Left lung (tissue), 10 donors: ENCODE measurements around the gene TBCA. TPM values are rescaled to one million over a fixed set of nuclear protein-coding genes. Genes with fewer than 3 reads are reported as not detected.

Experiments used
- ATAC-seq: fragments of 200-7000 bp; cut with Tn5 transposase; one replicate; pipeline ENCODE4 v1.9.1; 2020; ENCODE audit warnings: moderate library complexity
- DNase-seq, 4 donors: peaks; one replicate each; pipeline ENCODE4 v3.0.0-alpha.2; 2013 to 2020
- H3K27ac ChIP-seq, 2 donors: fragments of 200-600 bp; sonication (generic) in 1 of 2; one replicate each; pipeline versions ENCODE4 v1.5.0 to v1.8.0; 2020 to 2021
- H3K27me3 ChIP-seq, 2 donors: fragments of 200-600 bp; sonication (generic) in 1 of 2; one replicate each; pipeline versions ENCODE4 v1.5.0 to v1.8.0; 2020 to 2021
- H3K36me3 ChIP-seq, 2 donors: fragments of 200-600 bp; sonication (generic) in 1 of 2; one replicate each; pipeline versions ENCODE4 v1.5.0 to v1.8.0; 2020 to 2021
- H3K4me1 ChIP-seq, 2 donors: fragments of 200-600 bp; one replicate each; pipeline ENCODE4 v1.8.0; 2021
- H3K4me3 ChIP-seq, 2 donors: fragments of 200-600 bp; sonication (generic) in 1 of 2; one replicate each; pipeline versions ENCODE4 v1.5.0 to v1.8.0; 2020 to 2021; ENCODE audit warnings: mild to moderate bottlenecking in 1 of 2
- H3K9me3 ChIP-seq, 2 donors: fragments of 200-600 bp; sonication (generic) in 1 of 2; one replicate each; pipeline versions ENCODE4 v1.5.0 to v1.8.0; 2020 to 2021
- CTCF ChIP-seq, 2 donors: fragments of 200-600 bp; sonication (generic) in 1 of 2; IDR thresholded peaks; one replicate each; pipeline versions ENCODE4 v1.5.0 to v1.8.0; 2021; ENCODE audit warnings: antibody characterized with exemption in 2 of 2
- intact Hi-C, 2 donors: fragments of 100-400 bp; cut with DNase I; formaldehyde crosslinking; loops; one replicate each; pipeline versions ENCODE4 v1.11.2 to v1.14.2; 2022
- polyA plus RNA-seq, 6 donors: library from polyadenylated mRNA; unstranded; fragments of 120-200 nt; gene quantifications; one replicate each; pipeline ENCODE4 v1.2.1, GENCODE V29; 2013; ENCODE audit not compliant: insufficient read length in 6 of 6
- total RNA-seq, 2 donors: library from RNA; stranded (reverse); fragmentation: NEBNext Ultra II Directional; extraction: Animal tissue kit (Norgen Biotek cat#: 25700); gene quantifications; one replicate each; pipeline ENCODE4 v1.2.1, GENCODE V29; 2021
- donor health status: DM: no; HTN: yes; CAD: no.
- donor health status: DM: no; HTN: no; CAD: no.

Gene TBCA
- total and polyA plus RNA-seq, 8 donors: 117 to 315 (median 251) TPM

- Histone ChIP-seq H3K36me3 (no peaks in the 10 kb centered on the region), H3K27me3 (peaks cover 79 to 98% of the 10 kb centered on the region in 2 donors), H3K9me3 (no peaks in the 10 kb centered on the region), H3K4me1 (peaks cover 0 to 35% of the 10 kb centered on the region in 2 donors), H3K27ac (no peak overlapping the region), H3K4me3 (no peak overlapping the region)
- ATAC-seq (no peak), DNase-seq (peak in 1 of 4 donors; percentile 63)
- no peak for TF ChIP-seq CTCF (IDR thresholded peaks at IDR 0.05)
- intact Hi-C loops: no loop called here
Measured at GRCh38 chr5:77644371-77645157, 131.6 kb downstream of the TBCA start.

- no peaks in the 10 kb centered on the region for H3K36me3 ChIP-seq
- DNase-seq (peak in 1 of 4 donors; percentile 57), ATAC-seq (no peak)
- peaks cover 0 to 40% of the 10 kb centered on the region in 2 donors for H3K4me1 ChIP-seq
- H3K9me3 ChIP-seq: no peaks in the 10 kb centered on the region
- no peak for TF ChIP-seq CTCF (IDR thresholded peaks at IDR 0.05)
- H3K4me3 ChIP-seq: no peak overlapping the region
- intact Hi-C loops: no loop called here
- H3K27me3 ChIP-seq: peaks cover 87 to 98% of the 10 kb centered on the region in 2 donors
- H3K27ac ChIP-seq: no peak overlapping the region
Measured at GRCh38 chr5:77643654-77644370, 132.3 kb downstream of the TBCA start.

- Histone ChIP-seq H3K4me3 (no peak overlapping the region), H3K27me3 (peaks cover 90 to 98% of the 10 kb centered on the region in 2 donors), H3K36me3 (no peaks in the 10 kb centered on the region), H3K9me3 (no peaks in the 10 kb centered on the region), H3K4me1 (peaks cover 0 to 41% of the 10 kb centered on the region in 2 donors), H3K27ac (no peak overlapping the region)
- intact Hi-C loops: no loop called here
- TF ChIP-seq CTCF (IDR thresholded peaks at IDR 0.05): no peak
- DNase-seq (peak in 1 of 4 donors; percentile 50), ATAC-seq (no peak)
Measured at GRCh38 chr5:77642738-77643653, 133.1 kb downstream of the TBCA start.

- peak in 1 of 4 donors; percentile 39 for DNase-seq
- H3K4me1 ChIP-seq: peaks cover 0 to 44% of the 10 kb centered on the region in 2 donors
- H3K27me3 ChIP-seq: peaks cover 93 to 100% of the 10 kb centered on the region in 2 donors
- H3K27ac ChIP-seq: no peak overlapping the region
- intact Hi-C loops: no loop called here
- H3K9me3 ChIP-seq: no peaks in the 10 kb centered on the region
- TF ChIP-seq CTCF (IDR thresholded peaks at IDR 0.05): no peak
- H3K36me3 ChIP-seq: no peaks in the 10 kb centered on the region
- no peak for ATAC-seq
- H3K4me3 ChIP-seq: no peak overlapping the region
Measured at GRCh38 chr5:77641963-77642737, 134.0 kb downstream of the TBCA start.
